HepG2 (cell line): ENCODE data around the gene SPRR2D. TPM values are rescaled to one million over a fixed set of nuclear protein-coding genes. Genes with fewer than 3 reads are reported as not detected.

Source experiments
- ATAC-seq: fragments of 200-7000 bp; cut with Tn5 transposase; 3 replicates; pipeline ENCODE4 v1.9.1; 2020; ENCODE audit warnings: mild to moderate bottlenecking, moderate library complexity
- BruUV-seq: library from RNA; stranded (reverse); fragments of 400-500 nt; replicated peaks from 2 replicates; lab custom pipeline; 2021; lab: Mats Ljungman, UMichigan
- CTCF ChIA-PET: fragments of 300-600 bp; formaldehyde crosslinking; extraction: SDS; loops from one replicate; lab custom pipeline; 2021; ENCODE audit warnings: low total read pairs, inconsistent platforms, low intra/inter-chr PET ratio; lab: Yijun Ruan, JAX
- POLR2A ChIA-PET: fragments of 350-600 bp; sonication (Branson Sonifier 250); formaldehyde crosslinking; loops from one replicate; lab custom pipeline; 2020; ENCODE audit warnings: antibody characterized with exemption, inconsistent platforms; lab: Yijun Ruan, JAX
- DNase-seq: peaks from one replicate; pipeline ENCODE4 v3.0.0-alpha.2; 2015; ENCODE audit warnings: low spot score
- FAIRE-seq: peaks from 3 replicates; lab custom pipeline; 2011; peaks lifted over from hg19 to GRCh38; lab: Jason Lieb, UNC
- H2AFZ ChIP-seq: one replicate; pipeline ENCODE4 v1.6.1; 2011; ENCODE audit warnings: low read length, inconsistent platforms
- H3K27ac ChIP-seq: fragments of 300-600 bp; 3 replicates; pipeline ENCODE4 v1.8.0; 2011; ENCODE audit warnings: mixed run types, mild to moderate bottlenecking, mixed read lengths, low read length, inconsistent platforms; ENCODE audit not compliant: insufficient read depth; ENCODE audit errors: extremely low read length
- H3K27me3 ChIP-seq, 2 experiments: fragments of 200-600 bp in 1 of 2; 2 replicates in 1 of 2; 3 replicates in 1 of 2; pipeline versions ENCODE4 v1.6.0 to v1.8.0; 2011; ENCODE audit warnings: low read length in 2 of 2, mild to moderate bottlenecking in 2 of 2, moderate library complexity in 2 of 2, inconsistent platforms in 1 of 2; ENCODE audit not compliant: insufficient read depth in 2 of 2, control insufficient read depth in 1 of 2
- H3K36me3 ChIP-seq, 2 experiments: fragments of 200-600 bp in 1 of 2; replicated peaks in 1 of 2; 2 replicates in 1 of 2; 3 replicates in 1 of 2; pipeline versions ENCODE4 v1.5.1 to v1.8.0; 2011; ENCODE audit warnings: low read length in 2 of 2, inconsistent platforms in 1 of 2; ENCODE audit not compliant: insufficient read depth in 2 of 2, control insufficient read depth in 1 of 2
- H3K4me1 ChIP-seq: 2 replicates; pipeline ENCODE4 v1.5.1; 2012; ENCODE audit warnings: low read length, inconsistent platforms; ENCODE audit not compliant: insufficient read depth
- H3K4me2 ChIP-seq: 2 replicates; pipeline ENCODE4 v1.6.0; 2011; ENCODE audit warnings: low read depth, low read length, inconsistent platforms
- H3K4me3 ChIP-seq, 3 experiments: fragments of 200-600 bp in 1 of 3; sonication (generic), shearing (Covaris generic) in 1 of 3; replicated peaks in 1 of 3; 2 replicates each; pipeline ENCODE4 v1.5.1; 2011 to 2016; ENCODE audit warnings: low read length in 3 of 3, inconsistent platforms in 2 of 3, low read depth in 2 of 3, mild to moderate bottlenecking in 2 of 3, control low read depth in 1 of 3, mixed read lengths in 1 of 3; ENCODE audit not compliant: insufficient read depth in 1 of 3
- H3K79me2 ChIP-seq: one replicate; pipeline ENCODE4 v1.6.1; 2011; ENCODE audit warnings: low read length, inconsistent platforms; ENCODE audit not compliant: insufficient read depth
- H3K9ac ChIP-seq: 2 replicates; pipeline ENCODE4 v1.6.0; 2011; ENCODE audit warnings: mild to moderate bottlenecking, low read depth, low read length, inconsistent platforms; ENCODE audit not compliant: insufficient read depth
- H3K9me3 ChIP-seq: 2 replicates; pipeline ENCODE4 v1.5.1; 2012; ENCODE audit warnings: mild to moderate bottlenecking, low read length
- H4K20me1 ChIP-seq: 2 replicates; pipeline ENCODE4 v1.6.0; 2011; ENCODE audit warnings: inconsistent platforms, mild to moderate bottlenecking, low read length, moderate library complexity; ENCODE audit not compliant: insufficient read depth
- CEBPG ChIP-seq: IDR thresholded peaks from 2 replicates; pipeline ENCODE4 v1.6.1; 2016
- ELK4 ChIP-seq: sonication (generic); formaldehyde crosslinking; IDR thresholded peaks from 2 replicates; pipeline ENCODE4 v1.9.0; 2021; ENCODE audit warnings: missing genetic modification reagents, borderline replicate concordance
- GTF2F1 ChIP-seq: fragments of 150-350 bp; IDR thresholded peaks from 2 replicates; pipeline ENCODE4 v1.6.1; 2014; ENCODE audit warnings: low read length
- IKZF5 ChIP-seq: IDR thresholded peaks from 2 replicates; pipeline ENCODE4 v1.6.1; 2018; ENCODE audit warnings: missing genetic modification reagents, mild to moderate bottlenecking, missing compliant biosample characterization
- IRF1 ChIP-seq: sonication (generic); formaldehyde crosslinking; IDR thresholded peaks from 2 replicates; pipeline ENCODE4 v1.4.0; 2020; ENCODE audit warnings: low read depth, mild to moderate bottlenecking, missing genetic modification reagents
- ZMAT3 ChIP-seq: sonication (generic); formaldehyde crosslinking; conservative IDR thresholded peaks from 2 replicates; pipeline ENCODE4 v1.7.0; 2021; ENCODE audit warnings: missing genetic modification reagents
- ZNF614 ChIP-seq: IDR thresholded peaks from 2 replicates; pipeline ENCODE4 v1.6.1; 2018; ENCODE audit warnings: missing biosample characterization, missing genetic modification reagents, inconsistent platforms, borderline replicate concordance
- ZNF800 ChIP-seq: sonication (generic); formaldehyde crosslinking; IDR thresholded peaks from 2 replicates; pipeline ENCODE4 v1.4.0; 2020; ENCODE audit warnings: missing genetic modification reagents
- ZSCAN12 ChIP-seq: sonication (generic); formaldehyde crosslinking; IDR thresholded peaks from 2 replicates; pipeline ENCODE4 v1.9.0; 2021; ENCODE audit warnings: mild to moderate bottlenecking, missing genetic modification reagents
- WGBS: methylation state at CpG from one replicate; pipeline ENCODE4 v1.1.6; 2017; ENCODE audit warnings: low lambda C conversion rate; 5-methylcytosine and 5-hydroxymethylcytosine counted together
- in situ Hi-C: cut with HindIII; loops from 2 replicates; pipeline ENCODE4 v1.10.0; 2017; ENCODE audit warnings: low pct_unique_long_range_greater_than_20kb; ENCODE audit not compliant: extremely low pct_ligation_motif_present
- intact Hi-C: fragments of 100-400 bp; cut with micrococcal nuclease; formaldehyde crosslinking; loops from one replicate; pipeline ENCODE4 v1.10.0; 2022; ENCODE audit not compliant: unreplicated experiment
- polyA plus RNA-seq, 8 experiments: library from polyadenylated mRNA; depleted of rRNA in 3 of 8; stranded (reverse) in 7 of 8; unstranded in 1 of 8; fragments of >200 nt; fragmentation: Illumina TruSeq in 4 of 8; extraction: Trizol in 4 of 8; gene quantifications; 2 replicates each; pipeline versions ENCODE4 v1.2.1 to v1.2.3, GENCODE V29; 2011 to 2016; ENCODE audit warnings: low read depth in 4 of 8, missing spikeins in 1 of 8, mixed read lengths in 1 of 8; ENCODE audit not compliant: insufficient read depth in 1 of 8
- total RNA-seq, 5 experiments: library from RNA; depleted of rRNA; stranded (reverse); fragments of >200 nt; fragmentation: Illumina TruSeq; extraction: Trizol; gene quantifications; 2 replicates each; pipeline ENCODE4 v1.2.3, GENCODE V29; 2016; ENCODE audit warnings: low read depth in 1 of 5

The SPRR2D gene
- total and polyA plus RNA-seq, 2 of the 13 experiments (the other 11 are each of a cell fraction or from before 2014, with no cell fraction given) = not detected

- CTCF ChIA-PET = no interaction called here
- in situ Hi-C loops = no loop called here
These were observed 32.1 kb upstream of the SPRR2D start for GRCh38 chr1:153072806-153073726.

More at GRCh38 chr1:153072806-153073726, 32.1 kb upstream of the SPRR2D start:
- BruUV-seq = no TSS peak
- POLR2A ChIA-PET = no interaction called here
- no peak overlapping the region for H3K4me3 ChIP-seq
- no peaks in the 10 kb centered on the region for H3K9me3 ChIP-seq
- no peaks in the 10 kb centered on the region for H3K4me1 ChIP-seq
- H3K4me2 ChIP-seq = no peak overlapping the region
- DNase-seq = no peak
- no peak overlapping the region for H3K27ac ChIP-seq
- no peaks in the 10 kb centered on the region for H3K27me3 ChIP-seq
- no peaks in the 10 kb centered on the region for H4K20me1 ChIP-seq
- 0% methylated on average over 3 of the region's 5 CpGs for WGBS
- H3K36me3 ChIP-seq = no peaks in the 10 kb centered on the region
- H2AFZ ChIP-seq = no peak overlapping the region
- intact Hi-C loops = no loop called here
- TF ChIP-seq ZMAT3 (CRISPR knock-in tag) = no peak
- TF ChIP-seq ZNF800 (CRISPR knock-in tag) = no peak
- TF ChIP-seq ELK4 (CRISPR knock-in tag) = no peak
- TF ChIP-seq CEBPG (CRISPR knock-in tag) = no peak
- no peak for TF ChIP-seq ZNF614 (CRISPR knock-in tag)
- no peak for TF ChIP-seq GTF2F1
- no peak for TF ChIP-seq IRF1
- no peak for TF ChIP-seq ZSCAN12 (CRISPR knock-in tag)
- no peak for TF ChIP-seq IKZF5 (CRISPR knock-in tag)
- no peak for ATAC-seq
- no peak overlapping the region for H3K9ac ChIP-seq
- no peak for FAIRE-seq
- H3K79me2 ChIP-seq = no peaks in the 10 kb centered on the region
